GM18909 (cell line): ENCODE results near the gene PWWP2B.

Source experiments
- ATAC-seq: cut with Tn5 transposase; IDR thresholded peaks from one replicate; pipeline ENCODE4 v1.9.1; 2021; ENCODE audit warnings: mild to moderate bottlenecking; ENCODE audit not compliant: unreplicated experiment, poor library complexity

PWWP2B gene

DNA sequence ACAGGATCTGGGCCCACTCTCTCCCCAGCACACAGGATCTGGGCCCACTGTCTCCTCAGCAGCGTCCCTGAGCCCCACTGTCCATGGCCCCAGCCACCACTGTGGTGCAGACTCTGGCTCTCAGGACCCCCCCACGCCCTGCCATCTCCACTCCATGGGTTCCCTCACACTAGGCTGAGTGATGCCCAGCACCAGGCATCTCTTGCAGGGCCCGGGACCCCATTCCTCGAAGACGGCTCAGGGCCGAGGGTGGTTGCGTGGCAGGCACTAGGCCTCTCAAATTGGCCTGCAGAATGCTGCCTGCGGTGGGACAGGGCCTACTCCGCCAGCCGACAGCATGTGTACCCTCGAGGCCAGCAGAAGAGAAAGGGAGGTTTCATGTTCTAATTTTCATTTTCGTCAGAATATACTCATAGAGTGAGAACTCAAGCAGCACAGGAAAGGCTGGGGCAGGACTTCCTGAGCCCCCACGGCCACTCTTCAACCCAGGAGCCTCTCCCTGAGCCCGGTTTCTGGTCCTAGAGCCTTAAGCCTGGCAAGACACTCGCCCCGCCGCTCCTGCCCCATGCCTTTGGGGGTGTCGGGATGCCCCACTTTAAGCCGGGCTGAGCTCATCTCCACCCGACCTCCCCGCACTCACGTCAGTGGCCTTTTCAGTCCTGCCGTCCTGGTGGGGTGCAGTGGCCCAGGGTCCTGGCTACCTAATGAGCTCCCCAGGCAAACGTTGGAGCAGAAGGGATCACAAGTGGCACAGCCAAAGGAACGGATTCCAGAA lies 44.0 kb downstream of the PWWP2B start:
- no peak for ATAC-seq

- ATAC-seq, result no peak
These were observed 45.0 kb downstream of the PWWP2B start for GRCh38 chr10:132441818-132442524.

- ATAC-seq, result no peak
These were observed 45.6 kb downstream of the PWWP2B start for GRCh38 chr10:132442636-132443035.

GRCh38 chr10:132443605-132443982 lies 46.6 kb downstream of the PWWP2B start:
- ATAC-seq, result no peak

- no peak for ATAC-seq
These were observed 47.2 kb downstream of the PWWP2B start for GRCh38 chr10:132443983-132444876.

- ATAC-seq, result no peak
These were observed 47.9 kb downstream of the PWWP2B start for GRCh38 chr10:132444877-132445351.

DNA sequence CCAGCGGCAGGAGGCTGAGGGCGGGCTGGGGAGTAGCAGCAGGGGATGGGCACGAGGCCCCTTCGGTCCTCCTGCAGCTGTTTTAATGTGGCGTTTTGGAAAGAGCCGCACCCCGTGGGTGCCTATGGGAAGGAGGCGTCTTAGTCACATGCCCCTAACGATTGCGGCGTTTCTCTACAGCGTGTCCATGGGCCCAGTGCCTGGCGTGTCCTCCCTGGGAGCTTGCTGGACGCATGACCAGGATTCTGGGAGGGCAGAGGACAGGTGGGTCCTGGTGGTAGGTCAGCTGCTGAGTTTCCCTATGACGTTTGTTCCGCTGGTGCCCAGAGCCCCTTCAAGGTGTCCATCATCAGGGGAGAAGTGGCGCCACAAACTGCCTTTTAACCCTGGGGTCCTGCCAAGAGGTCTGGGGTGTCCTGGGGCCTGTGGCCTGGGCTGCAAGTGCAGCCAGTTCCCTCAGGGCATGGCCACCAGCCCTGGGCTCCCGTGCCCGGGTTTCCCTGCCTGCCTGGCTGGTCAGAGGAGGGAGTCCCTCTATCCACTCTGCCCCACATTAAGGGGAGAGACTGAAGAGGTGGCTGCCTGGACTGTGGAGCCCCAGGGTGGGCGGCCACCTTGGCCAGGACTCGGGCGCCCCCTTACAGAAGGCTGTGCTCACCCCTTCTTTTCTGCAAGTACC lies 48.7 kb downstream of the PWWP2B start:
- no peak for ATAC-seq

- no peak for ATAC-seq
These were observed 49.2 kb downstream of the PWWP2B start for GRCh38 chr10:132446195-132446581.

GRCh38 chr10:132446661-132447445 lies 49.9 kb downstream of the PWWP2B start:
- peak; percentile 62 for ATAC-seq

- ATAC-seq, result peak; percentile 25
These were observed 50.6 kb downstream of the PWWP2B start for GRCh38 chr10:132447446-132448247.

DNA sequence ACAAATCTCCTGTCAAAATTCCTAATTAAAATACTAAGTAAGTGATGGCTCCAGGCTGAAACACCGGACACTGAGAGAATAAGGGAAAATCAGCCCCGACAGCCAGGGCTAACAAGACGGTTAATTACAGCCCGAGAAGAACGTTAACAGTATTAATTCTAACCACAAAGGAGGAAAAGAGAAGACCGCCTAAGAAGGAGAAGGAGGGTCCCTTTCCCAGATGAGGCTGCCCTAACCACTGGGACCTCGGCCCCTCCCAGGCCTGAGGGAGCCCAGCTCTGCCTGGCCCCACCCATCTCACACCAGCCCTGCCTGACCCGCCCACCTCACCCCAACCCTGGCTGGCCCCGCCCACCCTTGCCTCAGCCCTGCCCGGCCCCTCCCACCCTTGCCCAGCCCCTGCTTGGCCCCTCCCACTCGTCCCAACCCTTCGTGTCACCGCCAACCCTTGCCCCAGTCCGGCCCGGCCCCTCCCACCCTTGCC lies 51.3 kb downstream of the PWWP2B start:
- peak; percentile 35 for ATAC-seq

DNA sequence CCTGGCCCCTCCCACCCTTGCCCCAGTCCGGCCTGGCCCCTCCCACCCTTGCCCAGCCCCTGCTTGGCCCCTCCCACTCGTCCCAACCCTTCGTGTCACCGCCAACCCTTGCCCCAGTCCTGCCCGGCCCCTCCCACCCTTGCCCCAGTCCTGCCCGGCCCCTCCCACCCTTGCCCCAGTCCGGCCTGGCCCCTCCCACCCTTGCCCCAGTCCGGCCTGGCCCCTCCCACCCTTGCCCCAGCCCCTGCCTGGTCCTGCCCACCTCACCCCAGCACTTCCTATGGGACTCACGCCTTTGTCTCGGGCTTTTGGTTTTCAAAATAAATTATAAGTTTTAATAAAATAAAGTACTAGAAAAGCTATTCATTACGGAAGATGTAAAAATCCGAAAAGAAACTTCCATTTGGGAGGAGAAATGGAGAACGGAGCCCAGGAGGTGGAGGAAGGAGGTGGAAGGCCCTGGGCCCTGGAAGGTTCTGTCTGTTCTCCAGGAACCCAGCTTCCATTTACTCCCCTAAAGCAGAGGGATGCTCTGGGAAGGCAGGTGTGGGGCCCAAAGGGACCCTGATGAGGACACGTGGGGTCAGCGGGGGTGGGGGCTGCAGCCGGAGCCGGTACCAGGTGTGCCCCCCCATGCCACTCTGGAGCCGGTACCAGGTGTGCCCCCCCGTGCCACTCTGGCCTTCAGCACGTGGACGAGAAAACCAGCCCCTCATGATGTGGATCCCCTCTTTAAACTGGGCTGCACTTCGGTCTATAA lies 52.2 kb downstream of the PWWP2B start:
- no peak for ATAC-seq

- ATAC-seq, result no peak
These were observed 52.8 kb downstream of the PWWP2B start for GRCh38 chr10:132449811-132450181.

DNA sequence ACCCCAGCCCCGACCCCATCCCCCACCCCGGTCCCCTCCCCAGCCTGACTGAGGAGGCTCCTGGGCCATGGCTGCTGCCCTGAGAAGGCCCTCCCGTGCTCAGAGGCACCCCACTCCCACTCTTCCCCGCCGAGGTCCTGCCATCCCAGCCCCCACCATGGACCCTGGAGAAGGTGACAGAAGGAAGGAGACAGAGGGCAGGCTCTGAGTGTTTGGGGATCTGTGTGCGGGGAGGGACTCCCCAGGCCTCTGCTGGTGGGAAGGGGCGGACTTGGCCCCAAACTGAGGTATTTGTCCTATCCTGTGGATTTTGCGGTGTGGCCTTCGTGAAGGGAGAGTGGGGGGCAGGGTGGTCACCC lies 53.4 kb downstream of the PWWP2B start:
- ATAC-seq, result no peak

- no peak for ATAC-seq
These were observed 54.0 kb downstream of the PWWP2B start for GRCh38 chr10:132450825-132451505.

DNA sequence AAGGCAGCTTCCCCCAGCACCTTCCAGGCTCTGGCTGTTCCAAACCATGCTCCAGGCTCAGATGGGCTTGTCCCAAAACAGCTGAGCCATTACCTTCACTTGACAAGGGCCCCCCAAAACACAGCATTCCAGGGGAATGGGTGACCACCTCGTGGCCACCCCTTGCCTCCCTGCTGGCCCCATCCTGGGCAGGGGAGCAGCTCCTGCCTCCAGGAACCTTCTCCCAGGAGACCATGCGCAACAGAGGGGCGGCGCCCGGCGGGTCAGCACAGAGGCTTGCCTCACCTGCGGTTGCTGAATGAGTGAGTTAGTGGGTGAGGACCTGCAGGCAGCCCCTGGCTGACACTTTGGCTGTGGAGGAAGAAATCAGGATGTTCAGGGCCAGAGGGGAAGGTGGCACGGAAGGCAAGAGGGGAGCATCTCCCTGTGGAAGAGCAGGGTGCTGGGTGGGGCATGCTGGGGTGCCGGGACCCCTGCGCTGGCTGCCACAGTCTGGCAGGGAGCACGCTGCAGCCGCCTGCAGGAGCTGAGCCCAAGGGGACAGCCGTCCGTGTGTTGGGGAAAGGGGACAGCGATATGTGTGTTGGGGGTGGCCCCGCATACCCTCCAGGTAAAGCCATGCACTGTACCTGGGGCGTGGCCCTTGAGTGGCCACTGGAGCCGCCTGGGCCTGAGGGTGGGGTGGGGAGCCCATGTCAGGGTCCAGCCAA lies 54.7 kb downstream of the PWWP2B start:
- ATAC-seq, result no peak

GRCh38 chr10:132452216-132452650 lies 55.2 kb downstream of the PWWP2B start:
- no peak for ATAC-seq
